Measurements from ENCODE around the gene NEURL1B.

The NEURL1B gene

DNA sequence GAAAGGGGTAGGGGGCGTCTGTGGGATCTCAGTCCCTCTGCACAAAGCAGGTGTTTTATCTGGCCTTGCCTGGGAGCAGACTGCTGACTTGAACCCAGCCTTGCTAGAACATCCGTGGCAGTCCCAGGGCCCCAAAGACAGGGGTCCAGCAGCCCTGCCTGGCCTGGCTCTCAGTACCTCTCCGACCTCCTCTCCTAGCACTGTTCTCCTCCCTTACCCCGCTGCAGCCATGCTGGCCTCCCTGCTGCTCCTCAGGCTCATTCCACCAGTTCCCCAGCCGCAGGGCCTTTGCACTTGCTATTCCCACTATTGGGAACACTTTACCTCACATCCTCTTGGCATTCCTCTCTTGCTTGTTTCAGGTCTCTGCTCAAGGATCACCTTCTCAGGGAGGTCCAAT, 84.7 kb downstream of the NEURL1B start:
- no peak for DNase-seq (ENCODE audit: low read depth, low spot score)
- no peaks in the 10 kb centered on the region for H3K36me3 ChIP-seq (ENCODE audit: insufficient read depth, insufficient read length, low read length)
- H3K27me3 ChIP-seq (ENCODE audit: insufficient read depth, insufficient read length): peaks cover 5% of the 10 kb centered on the region
- no peaks in the 10 kb centered on the region for H3K9me3 ChIP-seq (ENCODE audit: insufficient read depth, low read length)
- H3K4me3 ChIP-seq (ENCODE audit: insufficient read length, low read depth): no peak overlapping the region
- no peak overlapping the region for H3K9ac ChIP-seq (ENCODE audit: insufficient read length, low read depth)
- no peak for TF ChIP-seq SUZ12 (IDR thresholded peaks at IDR 0.05; ENCODE audit: extremely low read depth, insufficient read depth, insufficient read length)
- no peak for TF ChIP-seq YY1 (IDR thresholded peaks at IDR 0.05; ENCODE audit: insufficient read depth, insufficient read length)
- TF ChIP-seq ZNF274 (IDR thresholded peaks at IDR 0.05; ENCODE audit: low read depth, low read length): no peak
- H3K4me1 ChIP-seq (ENCODE audit: insufficient read depth, insufficient read length): no peaks in the 10 kb centered on the region

DNA sequence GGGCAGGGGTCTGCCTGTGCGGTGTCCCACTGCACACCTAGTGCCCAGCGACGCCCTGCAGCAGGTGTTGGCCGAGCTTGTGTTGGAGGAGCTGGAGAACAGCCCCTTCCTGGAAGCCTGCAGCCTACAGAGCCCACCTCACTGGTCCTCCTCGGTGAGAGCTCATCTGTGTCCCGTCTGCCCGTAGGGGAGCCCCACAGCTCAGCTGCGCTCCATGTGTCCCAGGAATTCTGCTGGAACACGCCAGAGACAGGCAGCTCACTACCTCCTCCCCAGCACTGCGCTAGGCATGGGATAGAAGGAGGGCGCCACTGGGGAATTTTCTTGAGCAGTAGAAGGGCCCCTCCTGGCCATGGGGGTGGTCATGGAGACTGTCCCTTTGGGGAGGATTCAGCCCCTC, 85.9 kb downstream of the NEURL1B start:
- H3K9ac ChIP-seq (ENCODE audit: insufficient read length, low read depth): no peak overlapping the region
- H3K4me1 ChIP-seq (ENCODE audit: insufficient read depth, insufficient read length): no peaks in the 10 kb centered on the region
- no peak for DNase-seq (ENCODE audit: low read depth, low spot score)
- H3K27me3 ChIP-seq (ENCODE audit: insufficient read depth, insufficient read length): peaks cover 5% of the 10 kb centered on the region
- H3K9me3 ChIP-seq (ENCODE audit: insufficient read depth, low read length): no peaks in the 10 kb centered on the region
- H3K4me3 ChIP-seq (ENCODE audit: insufficient read length, low read depth): no peak overlapping the region
- no peaks in the 10 kb centered on the region for H3K36me3 ChIP-seq (ENCODE audit: insufficient read depth, insufficient read length, low read length)
- no peak for TF ChIP-seq SUZ12 (IDR thresholded peaks at IDR 0.05; ENCODE audit: extremely low read depth, insufficient read depth, insufficient read length)
- TF ChIP-seq ZNF274 (IDR thresholded peaks at IDR 0.05; ENCODE audit: low read depth, low read length): no peak
- TF ChIP-seq YY1 (IDR thresholded peaks at IDR 0.05; ENCODE audit: insufficient read depth, insufficient read length): no peak

DNA sequence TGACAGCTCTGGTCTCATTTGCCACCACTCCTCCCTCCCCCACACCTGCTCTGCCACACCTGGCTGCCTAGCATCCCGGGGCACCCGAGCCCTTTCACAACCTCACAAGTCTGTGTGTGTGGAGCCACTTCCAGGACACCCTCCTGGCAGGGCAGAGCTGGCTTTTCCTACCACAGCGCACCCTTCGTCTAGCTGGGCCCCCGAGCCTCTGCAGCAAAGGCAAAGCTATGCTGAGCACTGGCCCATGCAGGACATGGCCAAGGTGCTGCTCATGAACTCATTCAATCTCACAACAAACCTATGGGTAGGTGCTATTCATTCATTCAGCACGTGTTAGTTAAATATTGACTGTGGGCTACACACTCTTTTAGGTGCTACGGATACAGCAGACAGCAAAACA, 86.5 kb downstream of the NEURL1B start:
- TF ChIP-seq YY1 (IDR thresholded peaks at IDR 0.05; ENCODE audit: insufficient read depth, insufficient read length) (no peak), ZNF274 (IDR thresholded peaks at IDR 0.05; ENCODE audit: low read depth, low read length) (no peak), SUZ12 (IDR thresholded peaks at IDR 0.05; ENCODE audit: extremely low read depth, insufficient read depth, insufficient read length) (no peak)
- no peaks in the 10 kb centered on the region for H3K9me3 ChIP-seq (ENCODE audit: insufficient read depth, low read length)
- peaks cover 5% of the 10 kb centered on the region for H3K27me3 ChIP-seq (ENCODE audit: insufficient read depth, insufficient read length)
- H3K4me1 ChIP-seq (ENCODE audit: insufficient read depth, insufficient read length): no peaks in the 10 kb centered on the region
- H3K4me3 ChIP-seq (ENCODE audit: insufficient read length, low read depth): no peak overlapping the region
- DNase-seq (ENCODE audit: low read depth, low spot score): no peak
- H3K36me3 ChIP-seq (ENCODE audit: insufficient read depth, insufficient read length, low read length): no peaks in the 10 kb centered on the region
- H3K9ac ChIP-seq (ENCODE audit: insufficient read length, low read depth): no peak overlapping the region

DNA sequence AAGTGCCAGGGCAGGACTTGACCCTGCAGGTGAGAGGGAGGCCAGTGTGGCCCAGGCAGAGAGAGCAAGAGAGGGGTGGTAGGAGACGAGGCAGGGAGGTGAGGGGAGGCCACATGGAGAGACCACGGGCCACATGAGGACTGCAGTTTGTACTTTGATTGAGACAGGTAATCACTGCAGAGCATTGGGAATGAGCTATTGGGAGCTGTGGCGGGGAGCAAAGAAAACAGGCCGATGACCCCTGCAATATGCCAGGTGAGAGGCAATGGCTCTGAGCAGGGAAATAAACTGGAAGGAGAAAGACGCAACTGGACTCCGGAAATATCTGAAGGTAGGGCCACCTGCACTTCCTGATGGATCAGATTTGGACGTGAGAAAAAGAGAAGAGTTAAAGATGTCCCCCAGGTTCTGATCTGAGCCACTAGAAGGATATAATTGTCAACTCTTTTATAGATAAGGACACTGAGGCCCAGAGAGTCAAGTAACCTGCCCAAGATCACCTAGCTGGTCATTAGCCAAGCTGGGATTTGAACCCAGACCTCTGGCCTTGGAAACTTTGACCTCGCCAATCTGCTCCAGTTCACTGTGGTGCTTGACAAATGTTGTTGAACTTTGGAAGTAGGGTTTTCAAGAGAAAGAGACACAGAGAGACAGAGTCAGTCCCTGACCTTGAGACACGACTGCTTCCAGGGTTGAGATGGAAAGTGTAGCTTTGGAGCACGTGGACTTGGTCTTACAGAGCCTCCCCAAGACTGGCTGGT, 87.6 kb downstream of the NEURL1B start:
- TF ChIP-seq SUZ12 (IDR thresholded peaks at IDR 0.05; ENCODE audit: extremely low read depth, insufficient read depth, insufficient read length): no peak
- Histone ChIP-seq H3K9me3 (ENCODE audit: insufficient read depth, low read length) (no peaks in the 10 kb centered on the region), H3K4me1 (ENCODE audit: insufficient read depth, insufficient read length) (peaks cover 2% of the 10 kb centered on the region), H3K4me3 (ENCODE audit: insufficient read length, low read depth) (no peak overlapping the region), H3K27me3 (ENCODE audit: insufficient read depth, insufficient read length) (peaks cover 5% of the 10 kb centered on the region), H3K36me3 (ENCODE audit: insufficient read depth, insufficient read length, low read length) (no peaks in the 10 kb centered on the region), H3K9ac (ENCODE audit: insufficient read length, low read depth) (no peak overlapping the region)
- no peak for DNase-seq (ENCODE audit: low read depth, low spot score)

DNA sequence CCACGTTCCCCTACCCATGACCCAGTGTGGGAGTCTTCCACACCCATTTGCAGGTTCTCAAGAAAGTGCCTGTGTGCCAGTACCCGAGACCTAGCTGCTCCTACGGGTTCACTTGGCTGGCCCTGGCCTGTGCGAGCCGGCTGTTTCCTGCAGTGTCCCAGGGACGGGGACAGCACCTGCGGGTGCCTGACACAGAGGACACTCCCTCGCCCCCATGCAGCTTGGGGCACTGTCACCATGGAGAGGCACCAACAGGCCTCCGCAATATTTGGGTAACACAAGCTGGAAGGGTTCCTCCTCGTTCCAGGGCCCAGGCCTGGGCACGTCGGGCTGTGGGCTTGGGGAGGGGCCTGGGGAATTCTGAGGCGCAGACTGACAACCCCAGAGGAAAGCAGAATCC, 88.5 kb downstream of the NEURL1B start:
- no peak for DNase-seq (ENCODE audit: low read depth, low spot score)
- Histone ChIP-seq H3K4me3 (ENCODE audit: insufficient read length, low read depth) (no peak overlapping the region), H3K27me3 (ENCODE audit: insufficient read depth, insufficient read length) (peaks cover 5% of the 10 kb centered on the region), H3K9me3 (ENCODE audit: insufficient read depth, low read length) (no peaks in the 10 kb centered on the region), H3K9ac (ENCODE audit: insufficient read length, low read depth) (no peak overlapping the region), H3K4me1 (ENCODE audit: insufficient read depth, insufficient read length) (peaks cover 2% of the 10 kb centered on the region), H3K36me3 (ENCODE audit: insufficient read depth, insufficient read length, low read length) (no peaks in the 10 kb centered on the region)
- TF ChIP-seq ZNF274 (IDR thresholded peaks at IDR 0.05; ENCODE audit: low read depth, low read length) (no peak), YY1 (IDR thresholded peaks at IDR 0.05; ENCODE audit: insufficient read depth, insufficient read length) (no peak), SUZ12 (IDR thresholded peaks at IDR 0.05; ENCODE audit: extremely low read depth, insufficient read depth, insufficient read length) (no peak)

DNA sequence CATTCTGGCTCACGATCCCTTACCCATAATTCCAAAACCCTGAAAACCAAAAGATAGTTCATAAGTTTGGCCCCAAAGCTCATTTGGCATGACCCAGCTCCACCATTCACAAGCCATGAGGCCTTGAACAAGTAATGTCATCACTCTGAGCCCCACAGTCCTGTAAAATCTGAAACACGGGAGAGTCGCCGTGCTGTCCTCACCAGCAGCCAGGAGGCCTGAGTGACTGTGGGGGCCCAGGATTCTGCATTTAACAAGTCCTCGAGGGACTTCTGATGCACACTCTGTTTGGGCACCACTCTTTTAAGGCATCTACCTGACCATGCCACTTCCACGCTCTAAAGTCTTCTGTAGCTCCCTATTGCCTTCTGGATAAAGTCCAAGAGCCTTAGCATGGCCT, 89.2 kb downstream of the NEURL1B start:
- TF ChIP-seq SUZ12 (IDR thresholded peaks at IDR 0.05; ENCODE audit: extremely low read depth, insufficient read depth, insufficient read length): no peak
- no peak for TF ChIP-seq YY1 (IDR thresholded peaks at IDR 0.05; ENCODE audit: insufficient read depth, insufficient read length)
- no peak for TF ChIP-seq ZNF274 (IDR thresholded peaks at IDR 0.05; ENCODE audit: low read depth, low read length)
- no peak for DNase-seq (ENCODE audit: low read depth, low spot score)
- Histone ChIP-seq H3K9me3 (ENCODE audit: insufficient read depth, low read length) (no peaks in the 10 kb centered on the region), H3K27me3 (ENCODE audit: insufficient read depth, insufficient read length) (peaks cover 5% of the 10 kb centered on the region), H3K4me3 (ENCODE audit: insufficient read length, low read depth) (no peak overlapping the region), H3K4me1 (ENCODE audit: insufficient read depth, insufficient read length) (peaks cover 2% of the 10 kb centered on the region), H3K36me3 (ENCODE audit: insufficient read depth, insufficient read length, low read length) (no peaks in the 10 kb centered on the region), H3K9ac (ENCODE audit: insufficient read length, low read depth) (no peak overlapping the region)

DNA sequence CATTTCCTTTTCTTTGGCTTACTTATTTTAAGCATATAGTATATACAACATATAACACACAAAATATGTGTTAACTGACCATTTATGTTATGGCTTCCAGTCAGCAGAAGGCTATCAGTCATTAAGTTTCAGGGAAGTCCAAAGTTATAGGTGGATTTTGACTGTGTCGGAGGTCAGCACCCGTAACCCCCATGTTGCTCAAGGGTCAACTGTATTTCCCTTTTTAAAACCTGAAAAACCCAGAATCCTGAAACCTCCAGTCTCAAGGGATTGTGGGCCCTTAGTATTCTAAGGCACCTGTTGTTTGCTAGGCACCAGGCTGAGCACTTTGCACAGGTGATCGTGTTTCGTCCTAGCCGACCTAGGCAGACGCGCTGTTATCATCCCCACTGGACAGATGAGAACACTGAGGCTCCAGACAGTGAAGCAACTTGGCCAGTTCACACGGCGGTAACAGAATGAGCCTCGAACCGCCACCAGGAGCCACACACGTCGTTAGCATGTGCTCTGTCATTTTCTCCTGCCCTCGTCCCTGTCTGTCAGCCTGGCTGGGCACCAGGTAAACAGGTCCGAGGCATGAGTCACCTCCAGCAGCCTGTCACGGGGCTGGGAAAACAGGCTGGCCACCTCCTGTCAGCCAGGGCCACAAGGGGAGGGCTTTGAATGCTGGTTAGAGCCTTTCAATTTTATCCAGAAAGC, 90.1 kb downstream of the NEURL1B start:
- TF ChIP-seq ZNF274 (IDR thresholded peaks at IDR 0.05; ENCODE audit: low read depth, low read length) (no peak), SUZ12 (IDR thresholded peaks at IDR 0.05; ENCODE audit: extremely low read depth, insufficient read depth, insufficient read length) (no peak), YY1 (IDR thresholded peaks at IDR 0.05; ENCODE audit: insufficient read depth, insufficient read length) (no peak)
- Histone ChIP-seq H3K4me1 (ENCODE audit: insufficient read depth, insufficient read length) (peaks cover 2% of the 10 kb centered on the region), H3K9me3 (ENCODE audit: insufficient read depth, low read length) (no peaks in the 10 kb centered on the region), H3K4me3 (ENCODE audit: insufficient read length, low read depth) (no peak overlapping the region), H3K9ac (ENCODE audit: insufficient read length, low read depth) (no peak overlapping the region), H3K36me3 (ENCODE audit: insufficient read depth, insufficient read length, low read length) (no peaks in the 10 kb centered on the region), H3K27me3 (ENCODE audit: insufficient read depth, insufficient read length) (peaks cover 5% of the 10 kb centered on the region)
- DNase-seq (ENCODE audit: low read depth, low spot score): no peak
